HG02623 (cell line): Measurements from ENCODE around the gene NLRP11.
"Not testable (repeated sequence)": the region's sequence is repeated elsewhere in the genome, so short reads cannot be mapped to it uniquely, and the experiment has no call there.

Source experiments
- ATAC-seq: cut with Tn5 transposase; IDR thresholded peaks from one replicate; pipeline ENCODE4 v1.9.1; 2021; ENCODE audit warnings: moderate library complexity; ENCODE audit not compliant: unreplicated experiment

Gene NLRP11

GRCh38 chr19:55781112-55781511, 50.7 kb downstream of the NLRP11 start:
- ATAC-seq, result no peak

DNA sequence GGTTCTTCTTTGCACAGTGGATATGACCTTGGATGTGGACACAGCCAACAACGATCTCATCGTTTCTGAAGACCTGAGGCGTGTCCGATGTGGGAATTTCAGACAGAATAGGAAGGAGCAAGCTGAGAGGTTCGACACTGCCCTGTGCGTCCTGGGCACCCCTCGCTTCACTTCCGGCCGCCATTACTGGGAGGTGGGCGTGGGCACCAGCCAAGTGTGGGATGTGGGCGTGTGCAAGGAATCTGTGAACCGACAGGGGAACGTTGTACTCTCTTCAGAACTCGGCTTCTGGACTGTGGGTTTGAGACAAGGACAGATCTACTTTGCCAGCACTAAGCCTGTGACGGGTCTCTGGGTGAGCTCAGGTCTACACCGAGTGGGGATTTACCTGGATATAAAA, 53.5 kb downstream of the NLRP11 start:
- no peak for ATAC-seq

DNA sequence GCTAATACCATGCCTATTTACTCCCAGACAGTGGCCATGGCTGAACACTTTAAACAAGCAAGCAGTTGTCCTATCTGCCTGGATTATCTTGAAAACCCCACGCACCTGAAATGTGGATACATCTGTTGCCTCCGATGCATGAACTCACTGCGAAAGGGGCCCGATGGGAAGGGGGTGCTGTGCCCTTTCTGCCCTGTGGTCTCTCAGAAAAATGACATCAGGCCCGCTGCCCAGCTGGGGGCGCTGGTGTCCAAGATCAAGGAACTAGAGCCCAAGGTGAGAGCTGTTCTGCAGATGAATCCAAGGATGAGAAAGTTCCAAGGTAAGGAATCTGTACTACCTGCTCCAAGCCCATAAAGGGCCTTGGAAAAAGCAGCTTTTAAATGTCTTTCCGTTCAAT, 54.3 kb downstream of the NLRP11 start:
- ATAC-seq, result no peak

GRCh38 chr19:55769632-55770031, 62.2 kb downstream of the NLRP11 start:
- ATAC-seq, result not testable (repeated sequence)

DNA sequence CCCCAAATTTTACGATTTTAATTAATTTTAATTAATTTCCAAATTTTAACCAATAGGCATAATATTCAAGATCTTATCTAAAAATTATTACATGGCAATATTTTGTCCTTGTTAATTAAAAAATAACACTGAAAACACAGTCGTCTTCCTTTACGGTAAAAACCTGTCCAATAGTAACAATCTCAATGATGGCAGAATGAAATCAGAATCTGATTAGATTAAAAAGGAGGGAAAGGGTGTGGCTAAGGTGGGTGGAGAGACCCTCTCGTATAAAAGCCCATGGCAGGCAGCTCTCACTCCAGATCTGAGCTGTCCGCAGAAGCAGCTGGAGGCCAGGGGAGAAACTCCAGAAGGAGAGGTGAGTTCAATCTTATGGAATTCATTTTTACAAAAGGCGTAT, 63.0 kb downstream of the NLRP11 start, which contains the start of gene RFPL4AL1:
RFPL4AL1 (plus strand) TSS at position 301 of the 400 bp plus-strand sequence. CDS start 2,687 bp downstream, outside the sequence.
- not testable (repeated sequence) for ATAC-seq

DNA sequence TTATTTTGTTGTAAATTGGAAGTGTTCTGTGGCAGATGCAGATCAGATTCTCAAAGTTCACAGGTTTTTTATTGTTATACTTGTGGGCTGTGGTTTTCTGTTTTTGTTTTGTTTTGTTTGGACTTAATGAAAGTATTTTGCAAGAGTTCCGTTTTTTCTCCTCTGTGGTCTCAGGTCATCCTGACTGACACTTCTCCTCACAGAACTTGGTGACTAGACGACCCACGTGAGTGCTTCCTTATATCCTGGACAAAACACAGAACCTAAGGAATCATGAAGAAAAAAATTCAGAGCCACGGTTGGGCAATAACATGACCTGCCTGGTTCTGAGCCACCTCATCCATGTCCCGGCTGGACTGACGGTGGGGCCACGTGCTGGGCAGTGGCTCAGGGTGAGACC, 65.3 kb downstream of the NLRP11 start:
- ATAC-seq, result no peak

GRCh38 chr19:55758797-55759196, 73.0 kb downstream of the NLRP11 start, which contains the start of gene RFPL4A:
RFPL4A (plus strand) TSS chr19:55759097; CDS start chr19:55761801, 2,704 bp downstream.
- not testable (repeated sequence) for ATAC-seq

DNA sequence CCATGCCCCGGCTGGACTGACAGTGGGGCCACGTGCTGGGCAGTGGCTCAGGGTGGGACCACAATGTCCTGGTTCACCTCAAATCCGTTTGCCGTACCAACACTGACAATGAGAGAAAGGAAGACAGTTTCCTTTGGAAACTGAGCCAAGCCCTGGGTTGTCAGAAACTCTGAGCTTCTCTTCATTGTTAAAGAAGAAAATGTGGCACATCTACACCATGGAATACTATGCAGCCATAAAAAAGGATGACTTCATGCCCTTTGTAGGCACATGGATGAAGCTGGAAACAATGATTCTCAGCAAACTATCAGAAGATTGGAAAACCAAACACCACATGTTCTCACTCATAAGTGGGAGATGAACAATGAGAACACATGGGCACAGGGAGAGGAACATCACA, 75.0 kb downstream of the NLRP11 start:
- not testable (repeated sequence) for ATAC-seq

- ATAC-seq, result no peak
These were observed 78.4 kb downstream of the NLRP11 start for GRCh38 chr19:55753401-55753800.

- no peak for ATAC-seq
These were observed 81.1 kb downstream of the NLRP11 start for GRCh38 chr19:55750715-55751114.

GRCh38 chr19:55738302-55738701, 93.5 kb downstream of the NLRP11 start, which contains the start of gene NLRP9:
NLRP9 (minus strand) TSS chr19:55738402; CDS start chr19:55738374, 28 bp downstream.
- no peak for ATAC-seq
